Body of pancreas (tissue), 4 donors: Measurements from ENCODE around the gene PYURF.

ENCODE experiments used
- POLR2A ChIP-seq, 3 donors: fragments of 450-650 bp; IDR thresholded peaks; one replicate each; pipeline ENCODE4 v1.6.1; 2016; ENCODE audit warnings: antibody characterized with exemption in 3 of 3, mild to moderate bottlenecking in 2 of 3
- TF ChIP-seq, protein P1 (sequence below), 7 experiments: fragments of 450-650 bp in 4 of 7; fragments of 200-600 bp in 3 of 7; sonication (generic) in 3 of 7; IDR thresholded peaks; one replicate each; pipeline ENCODE4 v1.5.1; 2016 to 2019; ENCODE audit warnings: antibody characterized with exemption in 7 of 7

GRCh38 chr4:88570001-88570400, 46.4 kb upstream of the PYURF start:
- TF ChIP-seq, protein P1, sequence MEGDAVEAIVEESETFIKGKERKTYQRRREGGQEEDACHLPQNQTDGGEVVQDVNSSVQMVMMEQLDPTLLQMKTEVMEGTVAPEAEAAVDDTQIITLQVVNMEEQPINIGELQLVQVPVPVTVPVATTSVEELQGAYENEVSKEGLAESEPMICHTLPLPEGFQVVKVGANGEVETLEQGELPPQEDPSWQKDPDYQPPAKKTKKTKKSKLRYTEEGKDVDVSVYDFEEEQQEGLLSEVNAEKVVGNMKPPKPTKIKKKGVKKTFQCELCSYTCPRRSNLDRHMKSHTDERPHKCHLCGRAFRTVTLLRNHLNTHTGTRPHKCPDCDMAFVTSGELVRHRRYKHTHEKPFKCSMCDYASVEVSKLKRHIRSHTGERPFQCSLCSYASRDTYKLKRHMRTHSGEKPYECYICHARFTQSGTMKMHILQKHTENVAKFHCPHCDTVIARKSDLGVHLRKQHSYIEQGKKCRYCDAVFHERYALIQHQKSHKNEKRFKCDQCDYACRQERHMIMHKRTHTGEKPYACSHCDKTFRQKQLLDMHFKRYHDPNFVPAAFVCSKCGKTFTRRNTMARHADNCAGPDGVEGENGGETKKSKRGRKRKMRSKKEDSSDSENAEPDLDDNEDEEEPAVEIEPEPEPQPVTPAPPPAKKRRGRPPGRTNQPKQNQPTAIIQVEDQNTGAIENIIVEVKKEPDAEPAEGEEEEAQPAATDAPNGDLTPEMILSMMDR (IDR thresholded peaks at IDR 0.05): no peak
- no peak for TF ChIP-seq POLR2A (IDR thresholded peaks at IDR 0.05)
